Activated CD4-positive, alpha-beta T cell treated with anti-CD3 and anti-CD28 coated beads, Interleukin-2, amount 10 ng/mL, durations not matched to agents 24 days and 14 days (primary cell): ENCODE results near the gene YAE1. TPM values are rescaled to one million over a fixed set of nuclear protein-coding genes. Genes with fewer than 3 reads are reported as not detected.
A peak's percentile ranks its signal among the peaks of the same experiment; 100 is the strongest.

Experiments used
- DNase-seq: peaks from one replicate; pipeline ENCODE4 v3.0.0; 2022
- H3K27ac Mint-ChIP-seq: one replicate; pipeline ENCODE4 v1.8.0; 2022; ENCODE audit warnings: mild to moderate bottlenecking, mixed read lengths
- H3K27me3 Mint-ChIP-seq: one replicate; pipeline ENCODE4 v1.8.0; 2022; ENCODE audit warnings: mixed read lengths
- H3K36me3 Mint-ChIP-seq: one replicate; pipeline ENCODE4 v1.8.0; 2022; ENCODE audit warnings: low read depth, mild to moderate bottlenecking, mixed read lengths
- H3K4me1 Mint-ChIP-seq: one replicate; pipeline ENCODE4 v1.8.0; 2021; ENCODE audit warnings: mixed read lengths
- H3K4me3 Mint-ChIP-seq: one replicate; pipeline ENCODE4 v1.8.0; 2022; ENCODE audit warnings: mild to moderate bottlenecking, moderate library complexity, mixed read lengths
- H3K9me3 Mint-ChIP-seq: one replicate; pipeline ENCODE4 v1.8.0; 2021; ENCODE audit warnings: mixed read lengths
- intact Hi-C: fragments of 100-400 bp; cut with micrococcal nuclease; formaldehyde crosslinking; loops from one replicate; pipeline ENCODE4 v1.15.1; 2023
- total RNA-seq: library from RNA; stranded (reverse); gene quantifications from 2 replicates; pipeline ENCODE4 v1.2.3, GENCODE V29; 2022

The YAE1 gene
- total RNA-seq: 14.2 and 14.3 TPM in 2 replicates

GRCh38 chr7:39566023-39566921 is at the start of gene YAE1:
Gene YAE1, plus strand, starts transcription at chr7:39566404. Its CDS starts 15 bp downstream, at chr7:39566419.
- Mint-ChIP-seq H3K4me3 (peak within 1 kb of the TSS; percentile 99), H3K9me3 (peaks cover 4% of the 10 kb centered on the region), H3K27ac (peak within 1 kb of the TSS; percentile 97), H3K4me1 (peaks cover 19% of the 10 kb centered on the region), H3K36me3 (peaks cover 4% of the 10 kb centered on the region), H3K27me3 (peaks cover 7% of the 10 kb centered on the region)
- DNase-seq: peak; percentile 94
- intact Hi-C loops: loop anchor here (2.0 to 5.0 kb wide), 3 partner anchors 57 to 566 kb away; partner anchors contain the start of genes MPLKIP and RALA

- Mint-ChIP-seq H3K36me3 (no peaks in the 10 kb centered on the region), H3K9me3 (no peaks in the 10 kb centered on the region), H3K4me1 (no peaks in the 10 kb centered on the region), H3K27ac (no peak overlapping the region), H3K27me3 (peaks cover 13% of the 10 kb centered on the region), H3K4me3 (no peak overlapping the region)
- DNase-seq: no peak
- intact Hi-C loops: loop anchor here (10.0 kb wide), 1 partner anchor 1122 kb away; no protein-coding TSS in a partner anchor
Observed at GRCh38 chr7:39516498-39516897, 49.7 kb upstream of the YAE1 start.

- H3K9me3 Mint-ChIP-seq: no peaks in the 10 kb centered on the region
- intact Hi-C loops: loop anchor here (10.0 kb wide), 1 partner anchor 1122 kb away; no protein-coding TSS in a partner anchor
- H3K27ac Mint-ChIP-seq: no peak overlapping the region
- no peak for DNase-seq
- no peaks in the 10 kb centered on the region for H3K4me1 Mint-ChIP-seq
- H3K36me3 Mint-ChIP-seq: no peaks in the 10 kb centered on the region
- no peak overlapping the region for H3K4me3 Mint-ChIP-seq
- peaks cover 13% of the 10 kb centered on the region for H3K27me3 Mint-ChIP-seq
Observed at GRCh38 chr7:39517240-39517639, 49.0 kb upstream of the YAE1 start.

GRCh38 chr7:39525926-39526325 is 40.3 kb upstream of the YAE1 start:
- DNase-seq: no peak
- intact Hi-C loops: no loop called here
- Mint-ChIP-seq H3K4me1 (no peaks in the 10 kb centered on the region), H3K27me3 (peaks cover 23% of the 10 kb centered on the region), H3K9me3 (no peaks in the 10 kb centered on the region), H3K36me3 (no peaks in the 10 kb centered on the region), H3K27ac (no peak overlapping the region), H3K4me3 (no peak overlapping the region)

GRCh38 chr7:39526666-39527065 is 39.5 kb upstream of the YAE1 start:
- Mint-ChIP-seq H3K36me3 (no peaks in the 10 kb centered on the region), H3K27ac (no peak overlapping the region), H3K4me3 (no peak overlapping the region), H3K27me3 (peaks cover 23% of the 10 kb centered on the region), H3K9me3 (no peaks in the 10 kb centered on the region), H3K4me1 (no peaks in the 10 kb centered on the region)
- no peak for DNase-seq
- intact Hi-C loops: no loop called here

GRCh38 chr7:39527296-39527695 is 38.9 kb upstream of the YAE1 start:
- Mint-ChIP-seq H3K9me3 (no peaks in the 10 kb centered on the region), H3K4me1 (no peaks in the 10 kb centered on the region), H3K4me3 (no peak overlapping the region), H3K27me3 (peaks cover 24% of the 10 kb centered on the region), H3K36me3 (no peaks in the 10 kb centered on the region), H3K27ac (no peak overlapping the region)
- DNase-seq: no peak
- intact Hi-C loops: no loop called here

- no peak overlapping the region for H3K4me3 Mint-ChIP-seq
- no peaks in the 10 kb centered on the region for H3K36me3 Mint-ChIP-seq
- H3K27me3 Mint-ChIP-seq: peaks cover 24% of the 10 kb centered on the region
- H3K27ac Mint-ChIP-seq: no peak overlapping the region
- no peaks in the 10 kb centered on the region for H3K4me1 Mint-ChIP-seq
- intact Hi-C loops: no loop called here
- no peak for DNase-seq
- H3K9me3 Mint-ChIP-seq: no peaks in the 10 kb centered on the region
Observed at GRCh38 chr7:39527951-39528350, 38.3 kb upstream of the YAE1 start.

GRCh38 chr7:39528849-39529248 is 37.4 kb upstream of the YAE1 start:
- intact Hi-C loops: no loop called here
- Mint-ChIP-seq H3K36me3 (no peaks in the 10 kb centered on the region), H3K27me3 (peaks cover 24% of the 10 kb centered on the region), H3K9me3 (no peaks in the 10 kb centered on the region), H3K27ac (no peak overlapping the region), H3K4me1 (no peaks in the 10 kb centered on the region), H3K4me3 (no peak overlapping the region)
- no peak for DNase-seq

GRCh38 chr7:39529582-39529981 is 36.6 kb upstream of the YAE1 start:
- Mint-ChIP-seq H3K27me3 (peaks cover 19% of the 10 kb centered on the region), H3K4me3 (no peak overlapping the region), H3K27ac (no peak overlapping the region), H3K4me1 (no peaks in the 10 kb centered on the region), H3K9me3 (no peaks in the 10 kb centered on the region), H3K36me3 (no peaks in the 10 kb centered on the region)
- no peak for DNase-seq
- intact Hi-C loops: no loop called here

- H3K9me3 Mint-ChIP-seq: no peaks in the 10 kb centered on the region
- peaks cover 15% of the 10 kb centered on the region for H3K27me3 Mint-ChIP-seq
- DNase-seq: no peak
- H3K4me1 Mint-ChIP-seq: no peaks in the 10 kb centered on the region
- no peaks in the 10 kb centered on the region for H3K36me3 Mint-ChIP-seq
- intact Hi-C loops: no loop called here
- H3K27ac Mint-ChIP-seq: no peak overlapping the region
- no peak overlapping the region for H3K4me3 Mint-ChIP-seq
Observed at GRCh38 chr7:39530971-39531370, 35.2 kb upstream of the YAE1 start.

GRCh38 chr7:39531818-39532217 is 34.4 kb upstream of the YAE1 start:
- no peak for DNase-seq
- H3K4me3 Mint-ChIP-seq: no peak overlapping the region
- H3K27ac Mint-ChIP-seq: no peak overlapping the region
- no peaks in the 10 kb centered on the region for H3K36me3 Mint-ChIP-seq
- intact Hi-C loops: no loop called here
- H3K4me1 Mint-ChIP-seq: no peaks in the 10 kb centered on the region
- no peaks in the 10 kb centered on the region for H3K9me3 Mint-ChIP-seq
- peaks cover 16% of the 10 kb centered on the region for H3K27me3 Mint-ChIP-seq

- Mint-ChIP-seq H3K27me3 (peaks cover 10% of the 10 kb centered on the region), H3K4me3 (no peak overlapping the region), H3K36me3 (no peaks in the 10 kb centered on the region), H3K4me1 (no peaks in the 10 kb centered on the region), H3K27ac (no peak overlapping the region), H3K9me3 (no peaks in the 10 kb centered on the region)
- no peak for DNase-seq
- intact Hi-C loops: no loop called here
Observed at GRCh38 chr7:39532832-39533231, 33.4 kb upstream of the YAE1 start.

GRCh38 chr7:39534599-39534998 is 31.6 kb upstream of the YAE1 start:
- peaks cover 5% of the 10 kb centered on the region for H3K27me3 Mint-ChIP-seq
- no peak overlapping the region for H3K4me3 Mint-ChIP-seq
- no peaks in the 10 kb centered on the region for H3K9me3 Mint-ChIP-seq
- H3K36me3 Mint-ChIP-seq: no peaks in the 10 kb centered on the region
- DNase-seq: no peak
- H3K27ac Mint-ChIP-seq: no peak overlapping the region
- no peaks in the 10 kb centered on the region for H3K4me1 Mint-ChIP-seq
- intact Hi-C loops: no loop called here

GRCh38 chr7:39535064-39535463 is 31.1 kb upstream of the YAE1 start:
- H3K36me3 Mint-ChIP-seq: no peaks in the 10 kb centered on the region
- H3K27ac Mint-ChIP-seq: no peak overlapping the region
- H3K4me1 Mint-ChIP-seq: no peaks in the 10 kb centered on the region
- H3K4me3 Mint-ChIP-seq: no peak overlapping the region
- peaks cover 5% of the 10 kb centered on the region for H3K27me3 Mint-ChIP-seq
- no peak for DNase-seq
- H3K9me3 Mint-ChIP-seq: no peaks in the 10 kb centered on the region
- intact Hi-C loops: no loop called here
